ENCODE data around the gene PRR12. TPM values are rescaled to one million over a fixed set of nuclear protein-coding genes. Genes with fewer than 3 reads are reported as not detected.

The PRR12 gene, protein sequence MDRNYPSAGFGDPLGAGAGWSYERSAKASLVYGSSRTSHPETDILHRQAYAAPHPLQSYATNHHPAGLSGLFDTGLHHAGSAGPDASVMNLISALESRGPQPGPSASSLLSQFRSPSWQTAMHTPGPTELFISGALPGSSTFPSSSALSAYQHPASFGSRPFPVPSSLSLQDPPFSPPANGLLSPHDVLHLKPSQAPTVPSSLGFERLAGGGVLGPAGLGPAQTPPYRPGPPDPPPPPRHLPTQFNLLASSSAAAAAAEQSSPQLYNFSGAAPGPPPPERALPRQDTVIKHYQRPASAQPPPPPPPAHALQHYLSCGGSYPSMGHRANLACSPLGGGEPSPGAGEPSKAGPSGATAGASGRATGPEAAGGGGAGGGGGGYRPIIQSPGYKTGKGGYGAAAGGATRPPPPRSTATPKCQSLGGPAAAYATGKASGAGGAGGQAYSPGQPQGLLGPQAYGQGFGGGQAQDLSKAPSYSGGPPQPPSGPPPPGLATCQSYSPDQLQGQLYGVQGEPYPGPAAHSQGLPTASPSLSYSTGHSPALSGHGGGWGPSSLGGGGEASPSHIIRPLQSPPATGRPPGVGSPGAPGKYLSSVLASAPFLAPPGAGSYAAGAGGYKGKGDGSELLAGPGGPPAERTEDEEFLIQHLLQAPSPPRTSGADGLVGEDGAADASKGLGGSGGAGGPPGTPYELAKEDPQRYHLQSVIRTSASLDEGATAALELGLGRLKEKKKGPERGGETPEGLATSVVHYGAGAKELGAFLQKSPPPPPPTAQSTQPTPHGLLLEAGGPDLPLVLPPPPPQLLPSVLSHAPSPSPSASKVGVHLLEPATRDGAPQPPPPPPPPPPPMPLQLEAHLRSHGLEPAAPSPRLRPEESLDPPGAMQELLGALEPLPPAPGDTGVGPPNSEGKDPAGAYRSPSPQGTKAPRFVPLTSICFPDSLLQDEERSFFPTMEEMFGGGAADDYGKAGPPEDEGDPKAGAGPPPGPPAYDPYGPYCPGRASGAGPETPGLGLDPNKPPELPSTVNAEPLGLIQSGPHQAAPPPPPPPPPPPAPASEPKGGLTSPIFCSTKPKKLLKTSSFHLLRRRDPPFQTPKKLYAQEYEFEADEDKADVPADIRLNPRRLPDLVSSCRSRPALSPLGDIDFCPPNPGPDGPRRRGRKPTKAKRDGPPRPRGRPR (N-terminal part only)
- 10 to 100 TPM in 1 of 4 donors, 1 to 10 TPM in 3; 4.6 to 15.4 (median 6.2) TPM for total RNA-seq

DNA sequence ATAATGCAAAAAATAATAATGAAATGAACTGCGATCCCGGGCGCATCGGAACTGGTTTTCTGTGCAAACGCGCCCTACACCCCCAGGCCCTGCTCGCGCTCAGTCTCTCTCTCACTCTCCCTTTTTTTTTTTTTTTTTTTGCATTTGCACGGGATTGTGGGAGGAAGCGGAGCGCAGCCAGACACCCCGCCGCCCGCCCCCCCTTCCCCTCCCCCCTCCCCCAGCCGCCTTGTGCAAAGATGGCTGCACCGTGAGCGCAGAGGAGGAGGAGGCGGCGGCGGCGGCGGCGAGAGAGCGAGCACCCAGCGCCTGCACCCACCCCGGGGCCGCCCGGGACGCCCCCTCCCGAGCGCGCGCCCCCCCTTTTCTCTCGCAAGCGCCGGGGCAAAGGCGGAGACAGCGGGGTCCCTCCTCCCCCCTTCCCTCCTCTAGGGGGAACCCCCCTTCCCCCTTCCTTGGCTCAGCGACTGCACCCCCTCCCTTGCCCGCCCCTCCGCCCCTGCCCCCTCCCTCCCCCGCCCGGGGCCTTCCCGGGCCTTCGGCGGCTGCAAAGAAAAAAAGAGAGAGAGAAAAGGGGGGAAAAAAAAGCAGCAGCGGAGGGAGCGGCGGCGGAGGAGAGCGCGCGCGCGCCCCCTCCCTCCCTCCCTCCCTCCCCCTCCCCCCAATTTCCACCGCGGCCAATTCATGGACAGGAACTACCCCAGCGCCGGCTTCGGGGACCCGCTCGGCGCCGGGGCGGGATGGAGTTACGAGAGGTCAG lies at the start of gene PRR12:
Gene PRR12, plus strand, starts transcription at position 212 of the 760 bp plus-strand sequence. Its CDS starts 473 bp downstream, at position 685.
- TF ChIP-seq, protein P1, sequence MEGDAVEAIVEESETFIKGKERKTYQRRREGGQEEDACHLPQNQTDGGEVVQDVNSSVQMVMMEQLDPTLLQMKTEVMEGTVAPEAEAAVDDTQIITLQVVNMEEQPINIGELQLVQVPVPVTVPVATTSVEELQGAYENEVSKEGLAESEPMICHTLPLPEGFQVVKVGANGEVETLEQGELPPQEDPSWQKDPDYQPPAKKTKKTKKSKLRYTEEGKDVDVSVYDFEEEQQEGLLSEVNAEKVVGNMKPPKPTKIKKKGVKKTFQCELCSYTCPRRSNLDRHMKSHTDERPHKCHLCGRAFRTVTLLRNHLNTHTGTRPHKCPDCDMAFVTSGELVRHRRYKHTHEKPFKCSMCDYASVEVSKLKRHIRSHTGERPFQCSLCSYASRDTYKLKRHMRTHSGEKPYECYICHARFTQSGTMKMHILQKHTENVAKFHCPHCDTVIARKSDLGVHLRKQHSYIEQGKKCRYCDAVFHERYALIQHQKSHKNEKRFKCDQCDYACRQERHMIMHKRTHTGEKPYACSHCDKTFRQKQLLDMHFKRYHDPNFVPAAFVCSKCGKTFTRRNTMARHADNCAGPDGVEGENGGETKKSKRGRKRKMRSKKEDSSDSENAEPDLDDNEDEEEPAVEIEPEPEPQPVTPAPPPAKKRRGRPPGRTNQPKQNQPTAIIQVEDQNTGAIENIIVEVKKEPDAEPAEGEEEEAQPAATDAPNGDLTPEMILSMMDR (IDR thresholded peaks at IDR 0.05; ENCODE audit: low read depth), result no peak

DNA sequence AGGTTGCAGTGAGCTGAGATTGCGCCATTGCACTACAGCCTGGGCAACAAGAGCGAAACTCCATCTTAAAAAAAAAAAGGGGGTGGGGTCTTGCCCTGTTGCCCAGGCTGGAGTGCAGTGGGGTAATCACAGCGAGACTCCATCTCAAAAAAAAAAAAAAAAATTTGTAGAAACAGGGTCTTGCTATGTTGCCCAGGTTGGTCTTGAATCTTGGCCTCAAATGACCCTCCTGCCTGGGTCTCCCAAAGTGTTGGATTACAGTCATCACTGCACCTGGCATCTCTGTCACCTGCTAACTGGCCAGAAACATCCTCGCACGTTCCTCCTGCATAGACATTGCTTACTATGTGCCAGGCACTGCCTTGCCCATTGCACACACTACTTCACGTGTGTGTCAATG lies 49.1 kb upstream of the PRR12 start:
- TF ChIP-seq, protein P1 (IDR thresholded peaks at IDR 0.05; ENCODE audit: low read depth), result no peak

DNA sequence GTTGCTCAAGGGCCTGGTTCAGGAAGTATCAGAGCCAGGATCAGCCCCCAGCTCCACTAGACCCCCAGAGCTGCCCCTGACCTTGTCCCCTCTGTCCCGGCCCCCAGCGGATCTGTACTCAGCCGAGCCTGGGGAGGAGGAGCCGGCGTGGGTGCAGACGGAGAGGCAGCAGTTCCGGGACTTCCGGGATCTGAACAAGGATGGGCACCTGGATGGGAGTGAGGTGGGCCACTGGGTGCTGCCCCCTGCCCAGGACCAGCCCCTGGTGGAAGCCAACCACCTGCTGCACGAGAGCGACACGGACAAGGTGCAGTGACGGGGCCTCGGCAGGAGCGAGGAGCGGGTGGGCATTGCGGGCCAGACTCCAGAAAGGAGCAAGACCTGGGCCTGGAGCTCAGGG lies 48.5 kb upstream of the PRR12 start:
- TF ChIP-seq, protein P1 (IDR thresholded peaks at IDR 0.05; ENCODE audit: low read depth), result no peak

DNA sequence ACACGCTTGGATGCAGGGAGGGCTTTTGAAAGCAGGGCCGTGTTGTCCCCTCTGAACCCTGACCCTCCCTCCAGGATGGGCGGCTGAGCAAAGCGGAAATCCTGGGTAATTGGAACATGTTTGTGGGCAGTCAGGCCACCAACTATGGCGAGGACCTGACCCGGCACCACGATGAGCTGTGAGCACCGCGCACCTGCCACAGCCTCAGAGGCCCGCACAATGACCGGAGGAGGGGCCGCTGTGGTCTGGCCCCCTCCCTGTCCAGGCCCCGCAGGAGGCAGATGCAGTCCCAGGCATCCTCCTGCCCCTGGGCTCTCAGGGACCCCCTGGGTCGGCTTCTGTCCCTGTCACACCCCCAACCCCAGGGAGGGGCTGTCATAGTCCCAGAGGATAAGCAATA lies 48.0 kb upstream of the PRR12 start:
- TF ChIP-seq, protein P1 (IDR thresholded peaks at IDR 0.05; ENCODE audit: low read depth), result no peak

DNA sequence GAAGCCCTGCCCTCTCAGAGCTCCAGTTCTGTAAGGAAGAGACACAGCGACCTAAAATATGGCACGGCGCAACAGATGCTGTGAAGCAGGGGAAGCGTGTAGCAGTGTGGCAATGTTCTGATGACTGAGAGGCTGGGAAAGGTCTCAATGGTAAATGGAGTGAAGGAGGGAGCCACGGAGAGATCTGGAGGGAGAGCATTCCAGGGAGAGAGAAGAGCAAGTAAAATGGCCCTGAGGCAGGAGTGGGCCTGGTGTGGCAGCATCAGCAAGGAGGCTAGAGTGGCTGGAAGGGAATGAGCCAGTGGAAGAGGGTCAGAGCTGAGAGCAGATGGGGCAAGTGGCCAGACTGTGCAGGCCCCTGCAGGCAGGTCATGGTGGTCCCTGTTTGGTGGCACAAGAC lies 46.8 kb upstream of the PRR12 start:
- TF ChIP-seq, protein P1 (IDR thresholded peaks at IDR 0.05; ENCODE audit: low read depth), result no peak

DNA sequence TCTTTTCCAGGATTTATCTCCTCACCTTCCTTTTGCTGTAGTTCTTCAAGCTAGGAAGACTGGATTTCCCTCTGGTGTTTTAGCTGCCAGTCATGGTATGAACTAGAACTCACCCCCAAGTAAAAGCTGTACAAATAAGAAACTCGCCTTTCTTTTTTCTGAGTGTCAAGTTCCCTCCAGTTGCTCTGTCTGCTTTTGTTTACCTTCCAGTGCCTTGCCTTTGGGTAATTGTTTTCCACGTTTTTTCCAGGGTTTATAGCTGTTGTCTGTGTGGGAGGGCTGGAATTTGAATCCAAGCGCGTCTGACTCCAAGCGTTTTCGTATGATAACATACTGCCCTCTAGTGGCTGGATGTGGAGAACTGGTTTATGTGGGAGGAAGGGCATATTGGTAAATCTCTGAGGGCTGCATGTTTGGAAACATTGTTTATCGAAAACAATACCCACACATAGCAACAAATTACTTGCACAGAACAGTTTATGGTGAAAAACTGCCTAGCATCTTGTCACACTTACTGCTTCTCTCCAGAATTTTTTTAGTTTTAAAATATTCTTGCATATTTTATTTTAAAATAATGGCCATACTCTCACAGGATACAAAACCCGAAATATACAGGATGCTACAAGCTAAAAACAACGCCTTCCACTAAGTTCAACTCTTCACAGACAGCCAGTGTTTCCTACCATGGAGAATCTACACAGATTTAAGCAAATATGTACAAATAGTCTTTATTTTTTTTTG lies 44.0 kb upstream of the PRR12 start:
- TF ChIP-seq, protein P1 (IDR thresholded peaks at IDR 0.05; ENCODE audit: low read depth), result no peak

Data from subcutaneous adipose tissue (tissue), 4 donors.